Measurements from ENCODE around the gene ABHD12B.

- TF ChIP-seq EZH2phosphoT487 (IDR thresholded peaks at IDR 0.05; ENCODE audit: low read depth) (no peak), CTCF (IDR thresholded peaks at IDR 0.05; ENCODE audit: low read depth, low read length) (no peak)
Measured at GRCh38 chr14:50943261-50943942, 71.5 kb downstream of the ABHD12B start.
